IMR-90 (cell line): ENCODE results near the gene DHRSX. TPM values are rescaled to one million over a fixed set of nuclear protein-coding genes. Genes with fewer than 3 reads are reported as not detected.

Source experiments
- ATAC-seq: fragments of 200-7000 bp; cut with Tn5 transposase; 2 replicates; pipeline ENCODE4 v1.9.1; 2020; ENCODE audit warnings: low read depth, mild to moderate bottlenecking, moderate library complexity
- BruUV-seq: library from RNA; stranded (reverse); fragments of 400-500 nt; replicated peaks from 2 replicates; lab custom pipeline; 2021; lab: Mats Ljungman, UMichigan
- CTCF ChIA-PET: fragments of 300-600 bp; formaldehyde crosslinking; extraction: SDS; loops from one replicate; lab custom pipeline; 2021; ENCODE audit warnings: antibody characterized with exemption; lab: Yijun Ruan, JAX
- POLR2A ChIA-PET: fragments of 300-600 bp; sonication (Branson Sonifier 250); formaldehyde crosslinking; loops from one replicate; lab custom pipeline; 2022; ENCODE audit warnings: antibody characterized with exemption; ENCODE audit not compliant: unreplicated experiment; lab: Charles Lee
- DNase-seq: peaks from one replicate; pipeline ENCODE4 v3.0.0; 2013
- H2AFZ ChIP-seq: replicated peaks from 2 replicates; pipeline ENCODE3; 2013; ENCODE audit warnings: low read length, mild to moderate bottlenecking; ENCODE audit not compliant: poor library complexity
- H2AK5ac ChIP-seq: 2 replicates; pipeline ENCODE4 v1.6.1; 2013; ENCODE audit warnings: low read depth, low read length, inconsistent platforms
- H2AK9ac ChIP-seq: replicated peaks from 2 replicates; pipeline ENCODE3; 2013; ENCODE audit warnings: mild to moderate bottlenecking, low read depth, low read length, moderate library complexity; ENCODE audit not compliant: poor library complexity
- H2BK120ac ChIP-seq: 2 replicates; pipeline ENCODE4 v1.6.1; 2013; ENCODE audit warnings: low read depth, low read length, inconsistent platforms
- H2BK15ac ChIP-seq: 3 replicates; pipeline ENCODE4 v1.6.1; 2013; ENCODE audit warnings: low read depth, low read length, inconsistent platforms
- H2BK20ac ChIP-seq: 2 replicates; pipeline ENCODE4 v1.6.1; 2013; ENCODE audit warnings: low read depth, mild to moderate bottlenecking, inconsistent platforms, low read length, moderate library complexity
- H2BK5ac ChIP-seq: 2 replicates; pipeline ENCODE4 v1.6.1; 2013; ENCODE audit warnings: mild to moderate bottlenecking, low read depth, low read length, inconsistent platforms; ENCODE audit not compliant: poor library complexity, severe bottlenecking
- H3K14ac ChIP-seq: replicated peaks from 2 replicates; pipeline ENCODE4 v1.6.1; 2013; ENCODE audit warnings: low read depth, low read length, inconsistent platforms
- H3K18ac ChIP-seq: 2 replicates; pipeline ENCODE4 v1.6.1; 2013; ENCODE audit warnings: low read depth, low read length, control low read depth
- H3K23ac ChIP-seq: 2 replicates; pipeline ENCODE4 v1.6.1; 2013; ENCODE audit warnings: low read depth, low read length, inconsistent platforms
- H3K27ac ChIP-seq: 2 replicates; pipeline ENCODE4 v1.5.1; 2013; ENCODE audit warnings: mild to moderate bottlenecking, control low read depth, low read length; ENCODE audit not compliant: insufficient read depth
- H3K27me3 ChIP-seq: 2 replicates; pipeline ENCODE4 v1.6.1; 2013; ENCODE audit warnings: low read length; ENCODE audit not compliant: control insufficient read depth, insufficient read depth
- H3K36me3 ChIP-seq: 2 replicates; pipeline ENCODE4 v1.6.1; 2013; ENCODE audit warnings: low read length, mixed read lengths; ENCODE audit not compliant: control insufficient read depth, insufficient read depth
- H3K4ac ChIP-seq: 2 replicates; pipeline ENCODE4 v1.6.1; 2013; ENCODE audit warnings: low read depth, low read length, inconsistent platforms
- H3K4me1 ChIP-seq: 2 replicates; pipeline ENCODE4 v1.6.1; 2013; ENCODE audit warnings: low read length, mixed read lengths; ENCODE audit not compliant: control insufficient read depth, insufficient read depth
- H3K4me2 ChIP-seq: 2 replicates; pipeline ENCODE4 v1.6.1; 2013; ENCODE audit warnings: low read depth, mild to moderate bottlenecking, control low read depth, low read length, moderate library complexity
- H3K4me3 ChIP-seq: 2 replicates; pipeline ENCODE4 v1.5.1; 2013; ENCODE audit warnings: low read depth, mild to moderate bottlenecking, control low read depth, low read length, moderate library complexity; ENCODE audit not compliant: insufficient read depth
- H3K56ac ChIP-seq: 2 replicates; pipeline ENCODE4 v1.6.1; 2013; ENCODE audit warnings: low read length, inconsistent platforms; ENCODE audit not compliant: insufficient read depth; ENCODE audit errors: extremely low read depth
- H3K79me1 ChIP-seq, 2 experiments: 2 replicates each; pipeline ENCODE4 v1.6.1; 2013; ENCODE audit warnings: low read length in 2 of 2, inconsistent platforms in 1 of 2, low read depth in 1 of 2
- H3K9ac ChIP-seq: 2 replicates; pipeline ENCODE4 v1.6.1; 2013; ENCODE audit warnings: low read depth, low read length, control low read depth
- H3K9me1 ChIP-seq: 2 replicates; pipeline ENCODE4 v1.6.1; 2013; ENCODE audit warnings: low read length, inconsistent platforms; ENCODE audit not compliant: insufficient read depth
- H3K9me3 ChIP-seq: 2 replicates; pipeline ENCODE4 v1.6.1; 2013; ENCODE audit warnings: low read length; ENCODE audit not compliant: control insufficient read depth, insufficient read depth
- H4K20me1 ChIP-seq: 2 replicates; pipeline ENCODE4 v1.6.1; 2013; ENCODE audit warnings: low read length, inconsistent platforms; ENCODE audit not compliant: insufficient read depth
- H4K5ac ChIP-seq: 2 replicates; pipeline ENCODE4 v1.6.1; 2013; ENCODE audit warnings: mild to moderate bottlenecking, low read depth, low read length, control low read depth
- H4K8ac ChIP-seq, 2 experiments: 2 replicates each; pipeline ENCODE4 v1.6.1; 2013; ENCODE audit warnings: low read depth in 2 of 2, low read length in 2 of 2, control low read depth in 1 of 2, inconsistent platforms in 1 of 2
- H4K91ac ChIP-seq: 2 replicates; pipeline ENCODE4 v1.6.1; 2013; ENCODE audit warnings: low read depth, low read length, inconsistent platforms; ENCODE audit not compliant: insufficient read depth
- CEBPB ChIP-seq: IDR thresholded peaks from 2 replicates; pipeline ENCODE4 v1.6.1; 2012; ENCODE audit warnings: low read depth, low read length, improper control_type of control experiment
- FOS ChIP-seq: fragments of 150-350 bp; IDR thresholded peaks from 2 replicates; pipeline ENCODE4 v1.6.1; 2016; ENCODE audit warnings: low read depth, low read length
- MAFK ChIP-seq: IDR thresholded peaks from 2 replicates; pipeline ENCODE4 v1.6.1; 2012; ENCODE audit warnings: low read depth, low read length, improper control_type of control experiment
- MAZ ChIP-seq: IDR thresholded peaks from 2 replicates; pipeline ENCODE4 v1.6.1; 2012; ENCODE audit warnings: low read depth, mild to moderate bottlenecking, low read length, improper control_type of control experiment, moderate library complexity, borderline replicate concordance
- MXI1 ChIP-seq: IDR thresholded peaks from 2 replicates; pipeline ENCODE4 v1.6.1; 2012; ENCODE audit warnings: low read depth, mild to moderate bottlenecking, low read length, moderate library complexity, borderline replicate concordance
- NFE2L2 ChIP-seq: fragments of 150-350 bp; IDR thresholded peaks from 2 replicates; pipeline ENCODE4 v1.6.1; 2016; ENCODE audit warnings: low read depth, mild to moderate bottlenecking, low read length
- POLR2A ChIP-seq: IDR thresholded peaks from 2 replicates; pipeline ENCODE4 v1.6.1; 2012; ENCODE audit warnings: mild to moderate bottlenecking, low read depth, low read length
- RAD21 ChIP-seq: IDR thresholded peaks from 2 replicates; pipeline ENCODE4 v1.6.1; 2012; ENCODE audit warnings: low read length, improper control_type of control experiment
- RCOR1 ChIP-seq: IDR thresholded peaks from 2 replicates; pipeline ENCODE4 v1.6.1; 2012; ENCODE audit warnings: mild to moderate bottlenecking, low read length, improper control_type of control experiment; ENCODE audit not compliant: insufficient replicate concordance
- SMC3 ChIP-seq: fragments of 150-350 bp; IDR thresholded peaks from 2 replicates; pipeline ENCODE4 v1.6.1; 2016; ENCODE audit warnings: low read depth, mild to moderate bottlenecking, antibody characterized with exemption, low read length, moderate library complexity
- WGBS, 2 experiments: methylation state at CpG; one replicate each; pipeline versions ENCODE4 v1.1.5 to v1.1.7; 2013; ENCODE audit warnings: missing lambda C conversion rate in 2 of 2; ENCODE audit not compliant: insufficient read length in 1 of 2; ENCODE audit errors: extremely low coverage in 2 of 2; 5-methylcytosine and 5-hydroxymethylcytosine counted together
- dilution Hi-C: fragments of 300-500 bp; cut with HindIII; formaldehyde crosslinking; loops from one replicate; pipeline ENCODE4 v1.14.3; 2018; ENCODE audit warnings: low sequenced_read_pairs; ENCODE audit not compliant: unreplicated experiment
- in situ Hi-C: fragments of 300-500 bp; cut with MboI; formaldehyde crosslinking; loops from 3 replicates; pipeline ENCODE4 v1.14.3; 2019; ENCODE audit warnings: low sequenced_read_pairs, inconsistent platforms, mixed read lengths
- intact Hi-C: fragments of 100-400 bp; cut with micrococcal nuclease; formaldehyde crosslinking; loops from 2 replicates; pipeline ENCODE4 v1.10.0; 2022
- polyA plus RNA-seq, 3 experiments: library from polyadenylated mRNA; depleted of rRNA; stranded (reverse); fragments of >200 nt; gene quantifications; 2 replicates each; pipeline ENCODE4 v1.2.3, GENCODE V29; 2012; ENCODE audit warnings: low replicate concordance in 1 of 3
- total RNA-seq: library from RNA; depleted of rRNA; stranded (reverse); fragments of >200 nt; gene quantifications from 2 replicates; pipeline ENCODE4 v1.2.3, GENCODE V29; 2012
- TF ChIP-seq, protein P1 (sequence below): conservative IDR thresholded peaks from 2 replicates; pipeline ENCODE4 v1.5.1; 2012; ENCODE audit warnings: mild to moderate bottlenecking, low read depth, low read length, improper control_type of control experiment
- TF ChIP-seq, protein P2 (sequence below): fragments of 150-350 bp; IDR thresholded peaks from 2 replicates; pipeline ENCODE4 v1.6.1; 2016; ENCODE audit warnings: low read depth, mild to moderate bottlenecking, low read length, moderate library complexity, borderline replicate concordance

DHRSX gene
- total and polyA plus RNA-seq, 2 of the 4 experiments (the other 2 are of a cell fraction), result 26.2 to 38.0 TPM

DNA sequence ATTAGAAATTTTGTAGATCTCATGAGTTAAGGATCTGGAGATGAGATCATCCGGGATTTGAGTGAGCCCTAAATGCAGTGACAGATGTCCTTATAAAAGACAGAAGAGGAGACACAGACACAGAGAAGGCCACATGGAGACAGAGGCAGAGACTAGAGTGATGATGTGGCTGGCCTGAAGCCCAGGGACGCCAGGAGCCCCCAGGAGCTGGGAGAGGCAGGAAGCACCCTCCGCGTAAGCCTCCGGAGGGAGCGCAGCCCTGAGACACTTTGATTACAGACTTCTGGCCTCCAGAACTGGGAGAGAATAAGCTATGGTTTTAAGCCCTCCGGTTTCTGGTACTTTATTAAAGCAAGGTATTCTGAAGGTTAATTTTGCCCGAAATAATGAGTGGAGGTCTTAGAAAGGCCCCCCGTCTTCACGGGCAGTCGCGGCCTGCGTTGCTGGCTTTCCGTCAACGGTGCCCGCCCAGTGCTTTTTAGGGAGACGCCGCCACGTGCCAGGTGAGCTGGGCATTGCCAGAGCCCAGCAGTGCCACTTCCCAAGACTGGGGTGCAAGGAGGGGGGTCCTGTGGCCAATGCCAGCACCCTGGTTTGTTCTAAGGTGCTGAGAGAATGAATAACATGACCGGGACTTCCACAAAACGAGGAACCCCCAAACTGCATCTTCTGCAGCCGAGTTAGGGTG is 8.1 kb downstream of the DHRSX start:
- H2BK15ac ChIP-seq, result no peak overlapping the region
- POLR2A ChIA-PET, result no interaction called here
- DNase-seq, result no peak
- no peak overlapping the region for H3K18ac ChIP-seq
- H3K4me3 ChIP-seq, result no peak overlapping the region
- WGBS, 2 experiments, result 84% methylated on average over 6 of the region's 22 CpGs; no CpG with 5 or more reads in 1 of the 2 experiments
- no peaks in the 10 kb centered on the region for H3K27me3 ChIP-seq
- intact Hi-C loops (loop anchor here (10.0 kb wide), 1 partner anchor 838 kb away; no protein-coding TSS in a partner anchor), in situ Hi-C loops (no loop called here), dilution Hi-C loops (no loop called here)
- H3K4me1 ChIP-seq, result no peaks in the 10 kb centered on the region
- H3K36me3 ChIP-seq, result peaks cover 43% of the 10 kb centered on the region
- H2BK20ac ChIP-seq, result no peak overlapping the region
- no TSS peak for BruUV-seq
- no peak for ATAC-seq
- H3K9ac ChIP-seq, result no peak overlapping the region
- no peak overlapping the region for H3K4ac ChIP-seq
- no peak overlapping the region for H2AFZ ChIP-seq
- H2BK5ac ChIP-seq, result no peak overlapping the region
- no peak overlapping the region for H2BK120ac ChIP-seq
- no peak overlapping the region for H3K14ac ChIP-seq
- peaks cover 17% of the 10 kb centered on the region for H4K20me1 ChIP-seq
- CTCF ChIA-PET, result no interaction called here
- no peak overlapping the region for H3K23ac ChIP-seq
- no peak overlapping the region for H4K5ac ChIP-seq
- no peak overlapping the region for H3K27ac ChIP-seq
- TF ChIP-seq CEBPB (no peak), POLR2A (no peak), MAFK (no peak), SMC3 (no peak), MXI1 (no peak), MAZ (no peak), RAD21 (no peak), RCOR1 (no peak), NFE2L2 (no peak), FOS (no peak)
- TF ChIP-seq, protein P1, sequence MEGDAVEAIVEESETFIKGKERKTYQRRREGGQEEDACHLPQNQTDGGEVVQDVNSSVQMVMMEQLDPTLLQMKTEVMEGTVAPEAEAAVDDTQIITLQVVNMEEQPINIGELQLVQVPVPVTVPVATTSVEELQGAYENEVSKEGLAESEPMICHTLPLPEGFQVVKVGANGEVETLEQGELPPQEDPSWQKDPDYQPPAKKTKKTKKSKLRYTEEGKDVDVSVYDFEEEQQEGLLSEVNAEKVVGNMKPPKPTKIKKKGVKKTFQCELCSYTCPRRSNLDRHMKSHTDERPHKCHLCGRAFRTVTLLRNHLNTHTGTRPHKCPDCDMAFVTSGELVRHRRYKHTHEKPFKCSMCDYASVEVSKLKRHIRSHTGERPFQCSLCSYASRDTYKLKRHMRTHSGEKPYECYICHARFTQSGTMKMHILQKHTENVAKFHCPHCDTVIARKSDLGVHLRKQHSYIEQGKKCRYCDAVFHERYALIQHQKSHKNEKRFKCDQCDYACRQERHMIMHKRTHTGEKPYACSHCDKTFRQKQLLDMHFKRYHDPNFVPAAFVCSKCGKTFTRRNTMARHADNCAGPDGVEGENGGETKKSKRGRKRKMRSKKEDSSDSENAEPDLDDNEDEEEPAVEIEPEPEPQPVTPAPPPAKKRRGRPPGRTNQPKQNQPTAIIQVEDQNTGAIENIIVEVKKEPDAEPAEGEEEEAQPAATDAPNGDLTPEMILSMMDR, result no peak
- TF ChIP-seq, protein P2, sequence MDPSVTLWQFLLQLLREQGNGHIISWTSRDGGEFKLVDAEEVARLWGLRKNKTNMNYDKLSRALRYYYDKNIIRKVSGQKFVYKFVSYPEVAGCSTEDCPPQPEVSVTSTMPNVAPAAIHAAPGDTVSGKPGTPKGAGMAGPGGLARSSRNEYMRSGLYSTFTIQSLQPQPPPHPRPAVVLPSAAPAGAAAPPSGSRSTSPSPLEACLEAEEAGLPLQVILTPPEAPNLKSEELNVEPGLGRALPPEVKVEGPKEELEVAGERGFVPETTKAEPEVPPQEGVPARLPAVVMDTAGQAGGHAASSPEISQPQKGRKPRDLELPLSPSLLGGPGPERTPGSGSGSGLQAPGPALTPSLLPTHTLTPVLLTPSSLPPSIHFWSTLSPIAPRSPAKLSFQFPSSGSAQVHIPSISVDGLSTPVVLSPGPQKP, result no peak
- H4K8ac ChIP-seq, result no peak overlapping the region
- H2AK9ac ChIP-seq, result no peak overlapping the region
- H3K4me2 ChIP-seq, result no peak overlapping the region
- peaks cover 3 to 47% of the 10 kb centered on the region in 2 experiments for H3K79me1 ChIP-seq
- H2AK5ac ChIP-seq, result no peak overlapping the region
- H3K56ac ChIP-seq, result no peak overlapping the region
- no peak overlapping the region for H4K91ac ChIP-seq
- no peaks in the 10 kb centered on the region for H3K9me1 ChIP-seq
- no peaks in the 10 kb centered on the region for H3K9me3 ChIP-seq
